K562 (cell line): ENCODE measurements around the gene GPR33. TPM values are rescaled to one million over a fixed set of nuclear protein-coding genes. Genes with fewer than 3 reads are reported as not detected.

Experiments
- ATAC-seq: fragments of 200-7000 bp; cut with Tn5 transposase; 3 replicates; pipeline ENCODE4 v1.9.1; 2020; ENCODE audit warnings: moderate library complexity
- BruUV-seq: library from RNA; stranded (reverse); fragments of 400-500 nt; replicated peaks from 2 replicates; lab custom pipeline; 2021; lab: Mats Ljungman, UMichigan
- CTCF ChIA-PET: fragments of 300-600 bp; formaldehyde crosslinking; extraction: SDS; loops from one replicate; lab custom pipeline; 2021; ENCODE audit warnings: low intra/inter-chr PET ratio; lab: Yijun Ruan, JAX
- POLR2A ChIA-PET: fragments of 300-600, 350-650 bp; sonication (Branson Sonifier 250); formaldehyde crosslinking; extraction: SDS; loops from one replicate; lab custom pipeline; 2021; ENCODE audit warnings: antibody characterized with exemption, inconsistent platforms; lab: Yijun Ruan, JAX
- DNase-seq, 4 experiments: peaks; one replicate each; pipeline versions ENCODE4 v3.0.0 to v3.0.0-alpha.2; 2011 to 2018; ENCODE audit warnings: low spot score in 3 of 4, mixed read lengths in 3 of 4; ENCODE audit errors: extremely low read depth in 1 of 4
- FAIRE-seq: peaks from 2 replicates; lab custom pipeline; 2011; peaks lifted over from hg19 to GRCh38; lab: Jason Lieb, UNC
- H2AFZ ChIP-seq: 2 replicates; pipeline ENCODE4 v1.6.0; 2011; ENCODE audit warnings: low read depth, low read length, control low read depth, inconsistent platforms
- H3K27ac ChIP-seq: fragments of 200-600 bp; 3 replicates; pipeline ENCODE4 v1.8.0; 2011; ENCODE audit warnings: low read depth, mild to moderate bottlenecking, control low read depth, inconsistent platforms, low read length, moderate library complexity, mixed read lengths; ENCODE audit errors: extremely low read depth
- H3K27me3 ChIP-seq, 2 experiments: fragments of 300-600 bp in 1 of 2; 2 replicates in 1 of 2; 3 replicates in 1 of 2; pipeline versions ENCODE4 v1.6.0 to v1.8.0; 2011; ENCODE audit warnings: inconsistent platforms in 2 of 2, low read length in 2 of 2, mild to moderate bottlenecking in 1 of 2, mixed read lengths in 1 of 2, moderate library complexity in 1 of 2; ENCODE audit not compliant: control insufficient read depth in 2 of 2, insufficient read depth in 2 of 2
- H3K36me3 ChIP-seq: fragments of 300-600 bp; 3 replicates; pipeline ENCODE4 v1.8.0; 2011; ENCODE audit warnings: mild to moderate bottlenecking, low read length, inconsistent platforms; ENCODE audit not compliant: control insufficient read depth, insufficient read depth
- H3K4me1 ChIP-seq, 2 experiments: fragments of 200-600 bp in 1 of 2; replicated peaks in 1 of 2; 2 replicates in 1 of 2; 3 replicates in 1 of 2; pipeline versions ENCODE4 v1.5.1 to v1.8.0; 2011; ENCODE audit warnings: inconsistent platforms in 2 of 2, low read length in 2 of 2, mild to moderate bottlenecking in 1 of 2, mixed read lengths in 1 of 2, moderate library complexity in 1 of 2; ENCODE audit not compliant: control insufficient read depth in 2 of 2, insufficient read depth in 2 of 2
- H3K4me2 ChIP-seq: 2 replicates; pipeline ENCODE4 v1.6.1; 2011; ENCODE audit warnings: low read length, control low read depth, inconsistent platforms, mixed read lengths; ENCODE audit not compliant: insufficient read depth
- H3K4me3 ChIP-seq: fragments of 200-600 bp; sonication (generic), shearing (Covaris generic); 2 replicates; pipeline ENCODE4 v1.5.1; 2016; ENCODE audit warnings: control low read depth, inconsistent platforms
- H3K79me2 ChIP-seq: fragments of 200-600 bp; 3 replicates; pipeline ENCODE4 v1.8.0; 2011; ENCODE audit warnings: low read length, inconsistent platforms; ENCODE audit not compliant: control insufficient read depth, insufficient read depth
- H3K9ac ChIP-seq, 2 experiments: 2 replicates each; pipeline versions ENCODE4 v1.6.0 to v1.6.1; 2011; ENCODE audit warnings: low read depth in 2 of 2, low read length in 2 of 2, control low read depth in 1 of 2, inconsistent platforms in 1 of 2, mild to moderate bottlenecking in 1 of 2, mixed read lengths in 1 of 2; ENCODE audit not compliant: insufficient read depth in 1 of 2
- H3K9me1 ChIP-seq: one replicate; pipeline ENCODE4 v1.6.0; 2011; ENCODE audit warnings: inconsistent platforms, mild to moderate bottlenecking, low read length, moderate library complexity; ENCODE audit not compliant: control insufficient read depth, insufficient read depth
- H3K9me3 ChIP-seq: replicated peaks from 2 replicates; pipeline ENCODE4 v1.5.1; 2011; ENCODE audit warnings: low read depth, low read length, inconsistent platforms; ENCODE audit not compliant: control insufficient read depth, insufficient read depth
- H4K20me1 ChIP-seq: replicated peaks from 2 replicates; pipeline ENCODE4 v1.6.1; 2011; ENCODE audit warnings: low read length, inconsistent platforms, mixed read lengths; ENCODE audit not compliant: control insufficient read depth, insufficient read depth
- C11orf30 ChIP-seq: fragments of 450-650 bp; IDR thresholded peaks from 2 replicates; pipeline ENCODE4 v1.6.1; 2016; ENCODE audit warnings: low read depth, mild to moderate bottlenecking
- DACH1 ChIP-seq: fragments of 450-650 bp; IDR thresholded peaks from 2 replicates; pipeline ENCODE4 v1.6.1; 2018; ENCODE audit not compliant: partially characterized antibody
- HDAC1 ChIP-seq, 2 experiments: fragments of 450-650 bp; IDR thresholded peaks; 2 replicates each; pipeline ENCODE4 v1.6.1; 2016 to 2017; ENCODE audit warnings: inconsistent platforms in 1 of 2, mild to moderate bottlenecking in 1 of 2, moderate library complexity in 1 of 2
- HNRNPK ChIP-seq: fragments of 200-400 bp; formaldehyde crosslinking; IDR thresholded peaks from one replicate; pipeline ENCODE4 v1.6.1; 2018; ENCODE audit warnings: mild to moderate bottlenecking, low read depth, low read length; ENCODE audit not compliant: poor library complexity, severe bottlenecking
- HNRNPLL ChIP-seq: fragments of 200-400 bp; formaldehyde crosslinking; IDR thresholded peaks from 2 replicates; pipeline ENCODE4 v1.6.1; 2017; ENCODE audit warnings: low read length, low read depth, mild to moderate bottlenecking; ENCODE audit not compliant: poor library complexity, severe bottlenecking
- HNRNPUL1 ChIP-seq: fragments of 200-400 bp; formaldehyde crosslinking; IDR thresholded peaks from 2 replicates; pipeline ENCODE4 v1.6.1; 2017; ENCODE audit warnings: low read length
- IRF2 ChIP-seq: sonication (generic); formaldehyde crosslinking; IDR thresholded peaks from 2 replicates; pipeline ENCODE4 v1.8.1; 2022; ENCODE audit warnings: mild to moderate bottlenecking, missing genetic modification reagents
- MED1 ChIP-seq: sonication (generic); formaldehyde crosslinking; IDR thresholded peaks from 2 replicates; pipeline ENCODE4 v1.8.1; 2023; ENCODE audit warnings: missing genetic modification reagents, borderline replicate concordance
- NFIX ChIP-seq: fragments of 250-450 bp; sonication (Bioruptor Pico); IDR thresholded peaks from 2 replicates; pipeline ENCODE4 v1.4.0; 2020; ENCODE audit warnings: low read depth, mild to moderate bottlenecking, moderate library complexity
- RNF2 ChIP-seq: sonication (generic); IDR thresholded peaks from 2 replicates; pipeline ENCODE4 v1.6.1; 2016
- U2AF1 ChIP-seq: fragments of 200-400 bp; formaldehyde crosslinking; optimal IDR thresholded peaks from 2 replicates; pipeline ENCODE3; 2017; ENCODE audit warnings: mild to moderate bottlenecking, low read depth, low read length, moderate library complexity
- YBX1 ChIP-seq: fragments of 450-650 bp; IDR thresholded peaks from 2 replicates; pipeline ENCODE4 v1.7.1; 2016; ENCODE audit warnings: mild to moderate bottlenecking
- ZNF282 ChIP-seq: sonication (generic); formaldehyde crosslinking; IDR thresholded peaks from 2 replicates; pipeline ENCODE4 v1.8.1; 2023; ENCODE audit warnings: missing genetic modification reagents
- in situ Hi-C: fragments of 300-500 bp; cut with MboI; formaldehyde crosslinking; loops from 4 replicates; pipeline ENCODE4 v1.15.0; 2018; ENCODE audit warnings: inconsistent platforms, mixed read lengths
- intact Hi-C: fragments of 100-400 bp; cut with micrococcal nuclease; formaldehyde crosslinking; loops from 2 replicates; pipeline ENCODE4 v1.14.2; 2022
- polyA plus RNA-seq, 8 experiments: library from polyadenylated mRNA; depleted of rRNA in 4 of 8; stranded (reverse) in 5 of 8; unstranded in 3 of 8; fragments of >200 nt; fragmentation: Nextera tagmentation in 2 of 8; fragmentation: Illumina TruSeq in 1 of 8; extraction: Ambion mirVana in 2 of 8; extraction: Trizol in 1 of 8; gene quantifications; 2 replicates each; pipeline versions ENCODE4 v1.2.1 to v1.2.3, GENCODE V29; 2011 to 2014; ENCODE audit warnings: inconsistent platforms in 1 of 8, missing spikeins in 1 of 8
- total RNA-seq, 7 experiments: library from RNA; depleted of rRNA in 6 of 7; stranded (reverse); fragments of >200 nt in 6 of 7; fragmentation: Illumina TruSeq in 2 of 7; extraction: Trizol in 2 of 7; gene quantifications; 2 replicates each; pipeline versions ENCODE4 v1.2.1 to v1.2.3, GENCODE V29; 2011 to 2021; ENCODE audit warnings: low replicate concordance in 1 of 7
- TF ChIP-seq, protein P1 (sequence below): IDR thresholded peaks from 3 replicates; pipeline ENCODE4 v1.6.1; 2011; ENCODE audit warnings: borderline replicate concordance, mild to moderate bottlenecking; ENCODE audit not compliant: insufficient read length, insufficient read depth
- TF ChIP-seq, protein P2 (sequence below), 2 experiments: fragments of 450-650 bp; IDR thresholded peaks; 2 replicates each; pipeline ENCODE4 v1.6.1; 2016
- TF ChIP-seq, protein P3 (sequence below): fragments of 250-450 bp; sonication (Bioruptor Pico); IDR thresholded peaks from 2 replicates; pipeline ENCODE4 v1.8.0; 2022; ENCODE audit warnings: inconsistent platforms, mild to moderate bottlenecking, moderate library complexity, borderline replicate concordance

The GPR33 gene
- total and polyA plus RNA-seq, 9 of the 15 experiments (the other 6 are each of a cell fraction or from before 2014, with no cell fraction given), result not detected

DNA sequence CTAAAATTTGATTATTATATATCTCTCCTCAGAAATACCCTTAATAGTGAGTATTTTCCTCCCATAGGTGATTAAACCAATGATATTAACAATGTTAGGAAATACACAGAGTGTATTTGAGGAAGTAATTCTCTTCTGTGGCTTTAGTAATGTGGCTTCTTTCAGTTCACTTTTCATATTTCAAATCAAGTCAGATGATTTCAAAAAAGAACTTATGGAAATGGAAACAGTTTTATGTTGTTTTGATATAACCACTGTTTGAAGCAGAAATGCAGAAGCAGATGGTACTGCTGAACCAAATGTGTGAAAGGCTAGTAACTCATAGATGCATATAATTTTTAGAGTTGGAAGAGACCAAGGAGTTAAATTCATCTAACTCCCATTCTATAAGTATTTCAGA, 1.9 kb upstream of the GPR33 start:
- in situ Hi-C loops (no loop called here), intact Hi-C loops (no loop called here)
- H3K4me2 ChIP-seq, result no peak overlapping the region
- no peak for DNase-seq
- ChIA-PET POLR2A (no interaction called here), CTCF (no interaction called here)
- no peaks in the 10 kb centered on the region for H4K20me1 ChIP-seq
- no peaks in the 10 kb centered on the region for H3K9me3 ChIP-seq
- H3K4me1 ChIP-seq, result no peaks in the 10 kb centered on the region; a peak in 1 of 5 replicates
- no peak overlapping the region for H3K27ac ChIP-seq
- no peak overlapping the region for H3K9ac ChIP-seq
- FAIRE-seq, result no peak
- H3K9me1 ChIP-seq, result no peaks in the 10 kb centered on the region
- TF ChIP-seq YBX1 (no peak), DACH1 (no peak), HNRNPUL1 (no peak), HNRNPK (no peak), HDAC1 (IDR thresholded peaks at IDR 0.05) (no peak), C11orf30 (no peak), ZNF282 (CRISPR knock-in tag) (no peak), RNF2 (no peak), NFIX (CRISPR knock-in tag) (no peak), HNRNPLL (no peak), U2AF1 (no peak), MED1 (CRISPR knock-in tag) (no peak), IRF2 (CRISPR knock-in tag) (no peak)
- TF ChIP-seq, protein P1, sequence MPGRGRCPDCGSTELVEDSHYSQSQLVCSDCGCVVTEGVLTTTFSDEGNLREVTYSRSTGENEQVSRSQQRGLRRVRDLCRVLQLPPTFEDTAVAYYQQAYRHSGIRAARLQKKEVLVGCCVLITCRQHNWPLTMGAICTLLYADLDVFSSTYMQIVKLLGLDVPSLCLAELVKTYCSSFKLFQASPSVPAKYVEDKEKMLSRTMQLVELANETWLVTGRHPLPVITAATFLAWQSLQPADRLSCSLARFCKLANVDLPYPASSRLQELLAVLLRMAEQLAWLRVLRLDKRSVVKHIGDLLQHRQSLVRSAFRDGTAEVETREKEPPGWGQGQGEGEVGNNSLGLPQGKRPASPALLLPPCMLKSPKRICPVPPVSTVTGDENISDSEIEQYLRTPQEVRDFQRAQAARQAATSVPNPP, result no peak
- TF ChIP-seq, protein P2, sequence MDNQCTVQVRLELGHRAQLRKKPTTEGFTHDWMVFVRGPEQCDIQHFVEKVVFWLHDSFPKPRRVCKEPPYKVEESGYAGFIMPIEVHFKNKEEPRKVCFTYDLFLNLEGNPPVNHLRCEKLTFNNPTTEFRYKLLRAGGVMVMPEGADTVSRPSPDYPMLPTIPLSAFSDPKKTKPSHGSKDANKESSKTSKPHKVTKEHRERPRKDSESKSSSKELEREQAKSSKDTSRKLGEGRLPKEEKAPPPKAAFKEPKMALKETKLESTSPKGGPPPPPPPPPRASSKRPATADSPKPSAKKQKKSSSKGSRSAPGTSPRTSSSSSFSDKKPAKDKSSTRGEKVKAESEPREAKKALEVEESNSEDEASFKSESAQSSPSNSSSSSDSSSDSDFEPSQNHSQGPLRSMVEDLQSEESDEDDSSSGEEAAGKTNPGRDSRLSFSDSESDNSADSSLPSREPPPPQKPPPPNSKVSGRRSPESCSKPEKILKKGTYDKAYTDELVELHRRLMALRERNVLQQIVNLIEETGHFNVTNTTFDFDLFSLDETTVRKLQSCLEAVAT (IDR thresholded peaks at IDR 0.05), result no peak
- TF ChIP-seq, protein P3, sequence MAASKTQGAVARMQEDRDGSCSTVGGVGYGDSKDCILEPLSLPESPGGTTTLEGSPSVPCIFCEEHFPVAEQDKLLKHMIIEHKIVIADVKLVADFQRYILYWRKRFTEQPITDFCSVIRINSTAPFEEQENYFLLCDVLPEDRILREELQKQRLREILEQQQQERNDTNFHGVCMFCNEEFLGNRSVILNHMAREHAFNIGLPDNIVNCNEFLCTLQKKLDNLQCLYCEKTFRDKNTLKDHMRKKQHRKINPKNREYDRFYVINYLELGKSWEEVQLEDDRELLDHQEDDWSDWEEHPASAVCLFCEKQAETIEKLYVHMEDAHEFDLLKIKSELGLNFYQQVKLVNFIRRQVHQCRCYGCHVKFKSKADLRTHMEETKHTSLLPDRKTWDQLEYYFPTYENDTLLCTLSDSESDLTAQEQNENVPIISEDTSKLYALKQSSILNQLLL (CRISPR knock-in tag), result no peak
- no peaks in the 10 kb centered on the region for H3K79me2 ChIP-seq
- no TSS peak for BruUV-seq
- ATAC-seq, result no peak
- no peaks in the 10 kb centered on the region; a peak in 1 of 5 replicates for H3K27me3 ChIP-seq
- no peaks in the 10 kb centered on the region for H3K36me3 ChIP-seq
- H2AFZ ChIP-seq, result no peak overlapping the region
- no peak overlapping the region for H3K4me3 ChIP-seq
